Mammary epithelial cell (primary cell): ENCODE results near the gene BSPRY.

ENCODE experiments used
- EZH2 ChIP-seq: IDR thresholded peaks from 2 replicates; pipeline ENCODE4 v1.6.1; 2012; ENCODE audit warnings: low read length, inconsistent platforms, borderline replicate concordance
- TF ChIP-seq, protein P1 (sequence below), 2 donors: IDR thresholded peaks in 1 of 2; conservative IDR thresholded peaks in 1 of 2; 2 replicates each; pipeline ENCODE4 v1.5.1; 2011 to 2012; ENCODE audit warnings: inconsistent platforms in 2 of 2, low read length in 2 of 2, mild to moderate bottlenecking in 2 of 2, control low read depth in 1 of 2, low read depth in 1 of 2; ENCODE audit not compliant: insufficient read depth in 1 of 2; ENCODE audit errors: extremely low read depth in 1 of 2

DNA sequence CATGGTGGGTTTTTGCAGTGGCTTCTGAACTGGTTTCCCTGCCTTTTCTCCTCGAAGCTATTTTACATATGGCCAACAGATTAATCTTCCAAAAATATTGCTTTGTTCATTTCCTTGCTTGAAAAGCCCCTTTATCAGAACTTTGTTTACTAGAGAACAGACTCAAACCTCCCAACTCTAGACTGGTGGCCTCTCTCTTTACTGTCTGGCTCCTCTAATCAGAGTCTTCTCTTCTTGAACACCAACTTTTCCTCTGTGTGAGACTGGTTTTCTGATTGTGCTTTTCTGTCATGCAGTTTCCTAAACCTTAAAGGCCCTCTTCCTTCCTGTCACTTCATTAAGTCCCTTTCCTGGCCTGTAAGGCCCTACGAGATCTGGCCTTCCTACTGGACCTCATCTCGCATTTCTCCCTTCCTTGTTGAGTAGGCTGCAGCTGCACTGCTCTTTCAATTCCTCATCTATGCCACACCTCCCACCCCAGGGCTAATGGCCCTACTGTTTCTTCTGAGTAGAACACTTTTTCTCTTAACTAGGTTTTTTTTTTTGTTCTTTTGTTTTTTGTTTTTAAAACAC lies 66.9 kb downstream of the BSPRY start:
- TF ChIP-seq, protein P1, sequence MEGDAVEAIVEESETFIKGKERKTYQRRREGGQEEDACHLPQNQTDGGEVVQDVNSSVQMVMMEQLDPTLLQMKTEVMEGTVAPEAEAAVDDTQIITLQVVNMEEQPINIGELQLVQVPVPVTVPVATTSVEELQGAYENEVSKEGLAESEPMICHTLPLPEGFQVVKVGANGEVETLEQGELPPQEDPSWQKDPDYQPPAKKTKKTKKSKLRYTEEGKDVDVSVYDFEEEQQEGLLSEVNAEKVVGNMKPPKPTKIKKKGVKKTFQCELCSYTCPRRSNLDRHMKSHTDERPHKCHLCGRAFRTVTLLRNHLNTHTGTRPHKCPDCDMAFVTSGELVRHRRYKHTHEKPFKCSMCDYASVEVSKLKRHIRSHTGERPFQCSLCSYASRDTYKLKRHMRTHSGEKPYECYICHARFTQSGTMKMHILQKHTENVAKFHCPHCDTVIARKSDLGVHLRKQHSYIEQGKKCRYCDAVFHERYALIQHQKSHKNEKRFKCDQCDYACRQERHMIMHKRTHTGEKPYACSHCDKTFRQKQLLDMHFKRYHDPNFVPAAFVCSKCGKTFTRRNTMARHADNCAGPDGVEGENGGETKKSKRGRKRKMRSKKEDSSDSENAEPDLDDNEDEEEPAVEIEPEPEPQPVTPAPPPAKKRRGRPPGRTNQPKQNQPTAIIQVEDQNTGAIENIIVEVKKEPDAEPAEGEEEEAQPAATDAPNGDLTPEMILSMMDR (conservative IDR thresholded peaks at IDR 0.05 in 1 of 2, IDR thresholded peaks at IDR 0.05 in 1 of 2; ENCODE audit: extremely low read depth in 1 of 2, insufficient read depth in 1 of 2, low read depth in 1 of 2, low read length in 2 of 2), result no peak
- no peak for TF ChIP-seq EZH2
